ENCODE measurements around the gene DACT2. TPM values are rescaled to one million over a fixed set of nuclear protein-coding genes. Genes with fewer than 3 reads are reported as not detected.

DACT2 gene
- total RNA-seq, 4 donors from 2014 or later = 0.27 TPM; not detected in 3

Other genes with a start within 250 kb of the DACT2 start
- gene FRMD1, start 240.6 kb downstream of the DACT2 start, total RNA-seq = under 1 TPM in 1 of 4 donors, not detected in 3; 0.13 TPM
- 10 to 100 TPM in 3 of 4 donors, 1 to 10 TPM in 1; 9.0 to 25.7 (median 15.2) TPM for gene SMOC2, start 121.4 kb upstream of the DACT2 start, total RNA-seq

Measured in thyroid gland (tissue), 4 donors.